Measurements from ENCODE around the gene OSBPL3.

OSBPL3 gene

GRCh38 chr7:24891311-24891735, 88.7 kb downstream of the OSBPL3 start:
- no peak for DNase-seq

DNA sequence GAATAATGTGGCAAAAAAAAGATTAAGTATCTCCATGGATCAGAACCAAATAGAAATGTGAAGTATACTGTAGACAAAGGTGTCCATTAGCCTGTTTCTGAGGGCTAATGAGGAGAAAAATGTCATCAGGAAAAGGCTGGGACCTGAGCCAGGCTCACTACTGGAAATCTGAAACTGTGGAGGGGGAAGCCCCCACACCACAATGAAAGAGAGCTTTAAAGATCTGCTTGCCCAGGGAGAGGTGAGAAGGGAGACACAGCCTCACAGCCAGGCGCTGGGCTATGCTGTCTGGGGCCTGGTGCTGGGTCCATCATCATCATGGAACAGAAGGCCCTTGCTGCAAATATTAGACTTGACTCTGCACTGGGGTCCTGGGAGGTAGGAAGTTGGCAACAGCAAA, 90.4 kb downstream of the OSBPL3 start:
- DNase-seq = no peak

DNA sequence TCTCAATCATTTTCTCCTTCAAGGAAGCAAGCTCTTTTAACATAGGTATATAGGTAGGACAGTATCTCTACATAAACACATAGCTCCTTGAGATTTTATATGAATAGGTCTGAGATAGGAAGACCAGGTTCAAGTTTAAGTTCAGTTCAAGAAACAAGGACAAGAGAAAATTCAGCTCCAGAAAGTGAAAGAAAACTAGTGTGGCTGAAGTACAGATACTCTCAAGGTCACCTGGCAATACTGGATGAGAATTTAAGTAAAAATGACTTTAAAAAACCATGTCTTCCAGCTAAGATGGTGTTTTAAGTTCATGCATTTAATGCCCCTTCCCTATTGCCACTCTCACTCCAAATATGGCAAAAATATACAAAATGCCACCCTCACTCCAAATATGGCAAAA, 91.3 kb downstream of the OSBPL3 start:
- no peak for DNase-seq

DNA sequence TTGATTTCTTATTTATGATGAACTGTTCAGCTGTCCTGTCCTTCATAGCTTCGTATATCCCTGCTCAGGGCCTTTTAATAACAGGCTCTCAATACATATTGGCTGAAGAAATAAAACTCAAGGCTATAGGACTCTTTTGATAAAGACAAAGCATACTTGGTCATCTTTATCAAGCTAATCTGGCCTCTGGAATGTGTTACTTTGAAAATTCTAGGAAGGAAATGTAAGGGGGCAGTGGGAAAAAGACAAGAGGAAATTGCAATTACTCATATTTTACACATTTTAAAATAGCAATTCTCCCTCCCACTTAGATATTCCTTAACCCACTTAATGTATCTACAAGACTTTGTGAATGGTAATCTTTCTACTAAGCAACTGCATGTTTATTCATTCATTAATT, 94.3 kb downstream of the OSBPL3 start:
- DNase-seq = no peak

DNA sequence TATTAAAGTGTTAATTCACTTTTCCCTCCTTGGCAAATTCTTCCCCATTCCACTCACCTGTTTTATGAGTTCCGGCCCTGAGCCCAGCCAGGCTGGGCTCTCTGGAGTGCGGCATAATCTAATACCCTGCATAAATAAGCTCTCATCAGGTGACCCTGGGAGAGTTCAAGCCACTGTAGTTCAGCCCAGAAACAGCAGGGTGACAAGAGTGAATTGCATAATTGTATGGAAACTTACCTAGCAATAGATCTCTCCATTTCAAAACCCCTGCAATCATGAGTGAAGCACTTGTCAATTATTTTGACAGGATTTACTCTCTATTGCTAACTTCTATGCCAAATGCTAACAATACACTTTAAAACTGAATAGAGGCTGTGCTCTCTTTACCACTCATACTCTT, 94.7 kb downstream of the OSBPL3 start:
- no peak for DNase-seq

GRCh38 chr7:24884401-24884800, 95.6 kb downstream of the OSBPL3 start:
- no peak for DNase-seq

DNA sequence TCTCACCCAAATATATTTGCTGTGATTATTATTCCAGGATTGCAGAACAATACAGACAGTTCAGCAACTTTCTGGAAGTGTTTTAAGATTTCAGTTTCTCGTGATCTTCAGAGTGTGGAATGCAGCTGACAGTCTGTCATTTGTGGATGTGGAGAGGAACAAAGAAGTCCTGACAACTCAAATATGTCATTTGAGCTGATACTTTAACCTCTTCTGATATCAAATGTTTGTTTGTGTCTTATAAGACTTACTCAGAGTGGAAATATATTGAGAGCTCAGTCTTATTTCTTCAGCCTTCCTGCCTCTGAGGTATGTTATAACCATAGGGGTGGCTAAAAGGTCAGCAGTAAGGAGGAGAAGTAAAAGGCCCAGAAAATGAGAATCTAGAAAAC, 96.4 kb downstream of the OSBPL3 start:
- no peak for DNase-seq

DNA sequence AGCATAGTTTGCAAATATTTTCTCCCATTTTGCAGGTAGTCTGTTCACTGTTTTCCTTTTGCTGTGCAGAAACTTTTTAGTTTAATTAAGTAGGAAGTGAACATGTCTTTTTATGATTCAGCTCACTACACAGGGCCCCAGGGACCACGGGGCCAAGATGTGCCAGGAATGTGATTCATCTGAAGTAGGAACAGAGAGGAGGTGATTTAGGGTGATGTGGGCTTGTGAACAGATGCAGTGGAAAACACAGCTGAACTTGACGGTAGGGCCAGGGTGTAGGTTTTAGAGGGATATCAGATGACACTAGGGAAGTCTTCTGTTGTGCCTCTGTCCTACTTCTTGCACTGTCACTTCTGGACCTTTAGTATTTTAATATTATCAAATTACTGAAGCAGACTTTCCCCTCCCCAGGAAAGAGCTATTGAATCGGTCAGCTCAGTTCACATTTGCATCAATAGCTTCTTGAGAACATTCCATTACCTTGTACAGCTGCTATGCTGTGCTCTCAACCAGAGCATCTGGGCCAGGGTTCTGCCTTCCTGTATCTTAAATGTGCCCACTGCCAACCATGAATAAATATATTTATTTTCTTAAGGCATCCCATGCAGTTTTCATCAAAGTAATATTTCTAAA, 96.9 kb downstream of the OSBPL3 start:
- no peak for DNase-seq

GRCh38 chr7:24881623-24882022, 98.4 kb downstream of the OSBPL3 start:
- DNase-seq = no peak

DNA sequence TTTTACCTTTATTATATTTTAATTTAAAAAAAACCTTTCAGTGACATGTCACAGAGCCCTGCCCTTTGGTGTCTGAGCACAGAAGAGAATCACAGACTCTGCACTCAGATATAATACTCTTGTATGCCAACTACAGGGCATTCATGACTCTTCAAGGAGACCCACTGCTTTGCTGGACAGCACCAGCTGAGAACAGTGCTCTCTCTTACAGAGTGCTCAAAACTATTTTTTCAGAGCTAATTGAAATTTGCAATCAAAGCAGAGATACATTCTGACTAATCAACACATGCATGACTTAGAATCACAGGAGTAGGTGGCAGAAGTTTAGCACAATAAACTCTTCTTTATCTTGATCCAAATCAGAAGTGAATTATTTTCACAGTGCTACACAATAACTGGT, 99.1 kb downstream of the OSBPL3 start:
- DNase-seq = no peak

DNA sequence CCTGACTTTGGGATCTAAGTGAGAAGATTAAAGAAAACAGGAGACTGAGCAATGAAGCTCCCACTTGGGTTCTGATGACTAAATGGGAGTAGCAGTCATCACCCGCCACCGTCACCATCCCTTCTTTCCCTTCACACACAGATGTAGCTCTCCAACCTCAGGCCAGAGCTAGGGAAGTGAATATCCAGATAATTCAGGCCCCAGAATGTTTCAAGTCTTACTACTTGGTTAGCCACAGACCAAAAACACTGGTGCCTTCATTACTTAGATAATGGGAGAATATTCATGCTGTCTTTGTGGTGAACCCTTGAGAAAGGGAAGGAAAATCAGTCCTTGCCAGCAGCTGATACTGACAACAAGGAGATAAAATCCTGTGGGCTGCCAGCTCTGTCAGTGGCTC, 100.7 kb downstream of the OSBPL3 start:
- DNase-seq = no peak

DNA sequence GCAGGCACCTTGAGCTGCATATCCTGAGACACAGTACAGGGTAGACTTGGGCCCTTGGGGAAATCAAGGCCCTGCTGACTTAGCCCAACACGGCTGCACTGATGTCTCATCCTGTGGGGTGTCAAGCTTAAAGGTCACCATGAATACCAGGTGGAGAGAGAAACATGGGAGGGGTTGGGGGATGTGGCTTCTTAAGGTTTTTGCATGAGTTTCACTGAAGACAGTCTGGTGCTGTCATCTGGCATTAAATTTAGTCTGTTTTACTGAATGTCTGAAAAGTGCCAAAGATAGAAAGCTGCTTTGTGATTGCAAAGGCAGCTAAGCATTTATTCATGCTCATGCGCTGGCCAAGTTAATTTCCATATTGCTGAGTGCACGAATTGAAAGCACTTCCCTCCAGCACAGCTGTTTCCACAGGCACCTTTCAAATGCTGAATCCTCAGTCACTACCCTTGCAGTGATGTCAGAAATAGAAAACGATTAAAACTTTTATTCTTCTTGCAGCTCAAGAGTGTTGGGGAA, 102.1 kb downstream of the OSBPL3 start:
- no peak for DNase-seq

- DNase-seq = no peak
Measured at GRCh38 chr7:24874791-24875190, 105.2 kb downstream of the OSBPL3 start.

DNA sequence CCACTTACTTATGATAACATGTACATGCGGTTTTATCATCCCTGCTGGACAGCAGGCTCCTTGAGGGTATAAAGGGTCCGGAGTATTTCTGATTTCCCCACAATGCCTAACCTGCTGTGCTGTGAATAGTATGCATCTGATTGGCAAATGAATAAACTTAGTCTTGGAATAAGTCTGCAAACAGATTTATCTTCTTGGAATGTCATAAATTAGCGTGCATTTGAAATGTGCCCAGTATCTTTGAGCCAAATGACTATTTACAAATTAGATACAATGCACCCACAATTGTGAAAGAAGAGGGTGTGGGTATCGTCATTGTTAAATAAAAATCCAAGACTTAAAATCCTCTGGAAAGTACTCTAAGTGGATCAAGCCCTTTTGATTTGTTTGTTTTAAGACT, 106.0 kb downstream of the OSBPL3 start:
- no peak for DNase-seq

DNA sequence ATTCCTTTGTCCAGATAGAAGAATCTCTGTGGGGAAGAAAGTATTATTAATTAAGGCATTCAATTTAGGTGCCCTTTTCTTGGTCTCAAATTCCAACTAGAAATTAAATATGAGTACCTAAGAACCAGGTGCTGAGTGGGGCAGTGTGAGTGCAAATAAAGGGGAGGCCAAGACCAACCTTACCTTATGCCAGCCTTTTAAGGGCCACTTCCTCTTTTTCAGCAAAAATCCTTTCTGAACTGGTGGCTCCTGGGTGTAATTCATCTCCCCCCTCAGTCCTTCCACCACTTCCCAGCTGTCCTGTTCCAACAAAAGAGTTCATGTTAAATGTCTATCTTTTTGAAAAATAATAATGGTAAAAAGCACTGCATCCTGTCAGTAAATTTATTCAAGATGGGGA, 108.2 kb downstream of the OSBPL3 start:
- no peak for DNase-seq

GRCh38 chr7:24870766-24871165, 109.2 kb downstream of the OSBPL3 start:
- no peak for DNase-seq

DNA sequence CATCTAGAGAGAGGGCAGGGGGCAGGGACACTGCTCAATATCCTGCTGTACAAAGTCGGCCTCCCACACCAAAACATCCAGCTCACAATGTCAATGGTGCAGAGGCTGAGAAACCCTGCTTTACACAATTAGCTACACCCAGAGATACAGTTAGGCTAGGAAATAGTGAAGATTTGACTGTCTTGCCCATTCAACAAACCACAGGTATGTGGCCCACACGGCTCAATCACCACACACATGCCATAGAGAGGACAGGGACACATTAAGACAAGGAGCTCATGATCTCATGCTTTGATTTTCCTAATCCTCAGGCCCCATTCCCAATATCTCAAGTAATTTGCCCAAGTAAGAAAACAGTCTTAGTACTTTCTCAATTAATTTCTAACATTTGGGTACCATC, 110.4 kb downstream of the OSBPL3 start:
- no peak for DNase-seq

DNA sequence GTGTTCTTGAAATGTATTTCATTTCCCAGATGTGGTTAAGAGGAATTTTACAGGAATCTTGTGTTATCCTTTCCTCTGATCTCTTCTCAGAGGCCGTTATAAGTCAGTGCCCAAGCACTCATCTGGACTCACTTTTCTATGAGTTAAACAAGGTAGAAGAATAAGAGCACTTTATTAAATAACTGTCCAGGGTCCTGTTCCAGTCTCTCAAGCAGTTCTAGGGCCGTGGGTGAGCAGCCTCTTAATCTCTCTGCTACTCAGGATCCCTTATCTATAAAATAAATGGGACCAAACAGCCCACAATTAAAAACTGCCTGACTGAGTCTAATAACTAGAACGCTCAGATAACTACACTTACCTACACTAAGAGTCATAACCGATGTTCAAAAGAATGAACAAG, 111.2 kb downstream of the OSBPL3 start:
- DNase-seq = no peak

- DNase-seq = no peak
Measured at GRCh38 chr7:24866004-24866615, 113.9 kb downstream of the OSBPL3 start.

- DNase-seq = no peak
Measured at GRCh38 chr7:24864214-24864817, 115.7 kb downstream of the OSBPL3 start.

DNA sequence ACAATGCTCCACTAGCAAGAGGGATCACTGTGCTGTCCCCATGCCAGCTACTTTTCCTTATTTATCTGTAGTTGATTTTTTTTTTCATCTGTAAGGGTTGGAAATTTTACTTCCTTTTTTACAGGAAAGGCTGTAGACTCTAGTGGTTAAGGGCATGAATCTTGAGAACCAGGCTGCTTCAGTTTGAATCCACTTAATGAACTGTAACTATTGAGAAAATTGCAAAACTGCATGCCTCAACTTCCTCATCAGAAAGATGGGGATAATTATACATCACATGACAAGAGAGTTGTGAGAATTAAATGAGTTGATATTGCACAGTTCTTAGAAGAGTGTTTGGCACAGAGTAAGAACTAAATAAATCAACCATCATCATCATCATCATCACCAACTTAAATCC, 116.4 kb downstream of the OSBPL3 start:
- no peak for DNase-seq

- no peak for DNase-seq
Measured at GRCh38 chr7:24862461-24862860, 117.5 kb downstream of the OSBPL3 start.

GRCh38 chr7:24861336-24861735, 118.6 kb downstream of the OSBPL3 start:
- DNase-seq = no peak

- no peak for DNase-seq
Measured at GRCh38 chr7:24860611-24861010, 119.4 kb downstream of the OSBPL3 start.
